ENCODE data around the gene RHOH.

The RHOH gene

DNA sequence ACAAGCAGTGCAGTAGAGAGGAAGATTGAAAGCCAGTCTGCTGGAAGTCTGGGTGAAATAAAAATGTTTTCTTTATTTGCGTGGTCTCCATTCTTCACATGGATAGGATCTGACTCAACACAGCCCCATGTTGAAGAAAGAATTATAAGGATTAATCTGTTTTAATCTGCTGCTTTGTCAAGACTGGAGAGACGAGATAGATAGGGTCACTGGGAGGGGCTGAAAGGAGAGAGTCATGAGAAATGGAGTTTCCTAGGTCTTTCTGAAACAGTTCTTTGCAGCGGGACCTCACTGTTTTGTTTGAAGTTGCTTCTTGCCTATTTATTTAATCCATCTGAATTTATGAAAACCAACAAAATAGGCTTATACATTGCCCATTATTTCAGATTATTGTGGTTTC lies 32.4 kb upstream of the RHOH start:
- TF ChIP-seq, protein P1, sequence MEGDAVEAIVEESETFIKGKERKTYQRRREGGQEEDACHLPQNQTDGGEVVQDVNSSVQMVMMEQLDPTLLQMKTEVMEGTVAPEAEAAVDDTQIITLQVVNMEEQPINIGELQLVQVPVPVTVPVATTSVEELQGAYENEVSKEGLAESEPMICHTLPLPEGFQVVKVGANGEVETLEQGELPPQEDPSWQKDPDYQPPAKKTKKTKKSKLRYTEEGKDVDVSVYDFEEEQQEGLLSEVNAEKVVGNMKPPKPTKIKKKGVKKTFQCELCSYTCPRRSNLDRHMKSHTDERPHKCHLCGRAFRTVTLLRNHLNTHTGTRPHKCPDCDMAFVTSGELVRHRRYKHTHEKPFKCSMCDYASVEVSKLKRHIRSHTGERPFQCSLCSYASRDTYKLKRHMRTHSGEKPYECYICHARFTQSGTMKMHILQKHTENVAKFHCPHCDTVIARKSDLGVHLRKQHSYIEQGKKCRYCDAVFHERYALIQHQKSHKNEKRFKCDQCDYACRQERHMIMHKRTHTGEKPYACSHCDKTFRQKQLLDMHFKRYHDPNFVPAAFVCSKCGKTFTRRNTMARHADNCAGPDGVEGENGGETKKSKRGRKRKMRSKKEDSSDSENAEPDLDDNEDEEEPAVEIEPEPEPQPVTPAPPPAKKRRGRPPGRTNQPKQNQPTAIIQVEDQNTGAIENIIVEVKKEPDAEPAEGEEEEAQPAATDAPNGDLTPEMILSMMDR (IDR thresholded peaks at IDR 0.05; ENCODE audit: control insufficient read depth, insufficient read depth, low read depth, low read length, missing control alignments), result no peak
- H3K4me3 ChIP-seq (ENCODE audit: control insufficient read depth, low read depth, low read length), result no peak overlapping the region
- no peak for DNase-seq (ENCODE audit: low read depth)

DNA sequence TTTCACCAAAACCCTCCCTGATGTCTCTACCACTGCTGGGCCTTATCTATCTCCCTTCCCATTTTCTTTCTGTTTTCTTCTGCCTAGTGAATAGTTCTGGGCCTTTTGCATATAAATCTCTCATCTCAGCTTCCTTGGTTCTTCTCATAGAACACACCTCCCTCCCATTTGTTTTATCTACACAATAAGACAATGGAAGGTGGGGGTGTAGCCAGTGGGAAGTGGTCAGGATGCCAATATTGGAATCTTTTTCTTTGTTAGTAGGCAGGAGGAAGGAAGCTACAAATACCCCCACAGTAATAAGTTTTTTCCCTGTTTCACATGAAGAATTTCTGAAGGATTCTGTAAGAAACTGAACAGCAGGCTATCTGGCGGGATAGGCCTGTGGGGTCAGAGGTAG lies 30.9 kb upstream of the RHOH start:
- TF ChIP-seq, protein P1 (IDR thresholded peaks at IDR 0.05; ENCODE audit: control insufficient read depth, insufficient read depth, low read depth, low read length, missing control alignments), result no peak
- H3K4me3 ChIP-seq (ENCODE audit: control insufficient read depth, low read depth, low read length), result no peak overlapping the region
- no peak for DNase-seq (ENCODE audit: low read depth)

DNA sequence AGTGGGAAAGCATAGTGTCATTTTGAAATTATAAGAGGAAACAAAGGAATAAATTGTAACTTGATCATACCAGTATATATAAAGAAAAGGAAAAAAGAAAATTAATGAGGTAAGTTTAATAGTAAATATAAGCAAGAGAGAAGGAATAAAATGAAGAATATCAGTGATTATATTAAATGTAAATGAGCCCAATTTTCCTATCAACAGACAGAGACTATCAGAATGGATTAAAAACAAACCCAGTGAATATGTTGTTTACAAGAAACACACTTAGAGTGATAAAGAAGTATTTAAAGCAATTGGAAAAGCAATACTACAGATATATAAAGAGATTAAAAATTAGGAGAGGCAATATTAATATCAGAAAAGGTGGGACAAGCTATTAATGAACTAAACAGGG lies 28.8 kb upstream of the RHOH start:
- TF ChIP-seq, protein P1 (IDR thresholded peaks at IDR 0.05; ENCODE audit: control insufficient read depth, insufficient read depth, low read depth, low read length, missing control alignments), result no peak

DNA sequence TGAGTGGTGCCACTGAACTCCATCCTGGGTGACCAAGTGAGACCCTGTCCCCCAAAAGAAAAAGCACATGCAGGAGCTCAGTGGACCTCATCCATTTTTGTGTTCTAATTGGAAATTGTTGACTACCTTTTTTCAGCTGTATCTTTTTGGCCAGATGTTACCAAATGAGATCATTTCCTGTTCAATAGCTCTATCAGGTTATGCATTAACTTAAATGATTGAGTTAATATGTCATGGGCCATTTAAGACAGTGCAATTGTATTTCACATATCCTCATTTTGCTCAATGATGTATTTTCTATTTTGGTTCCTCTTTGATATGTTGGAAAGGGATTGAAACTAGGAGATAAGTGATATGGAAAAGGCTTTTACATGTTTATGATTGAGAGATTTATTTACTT lies 26.2 kb upstream of the RHOH start:
- TF ChIP-seq, protein P1 (IDR thresholded peaks at IDR 0.05; ENCODE audit: control insufficient read depth, insufficient read depth, low read depth, low read length, missing control alignments), result no peak
- no peak for DNase-seq (ENCODE audit: low read depth)

More for the DNA sequence above, 28.8 kb upstream of the RHOH start:
- no peak overlapping the region for H3K4me3 ChIP-seq (ENCODE audit: control insufficient read depth, low read depth, low read length)
- no peak for DNase-seq (ENCODE audit: low read depth)

DNA sequence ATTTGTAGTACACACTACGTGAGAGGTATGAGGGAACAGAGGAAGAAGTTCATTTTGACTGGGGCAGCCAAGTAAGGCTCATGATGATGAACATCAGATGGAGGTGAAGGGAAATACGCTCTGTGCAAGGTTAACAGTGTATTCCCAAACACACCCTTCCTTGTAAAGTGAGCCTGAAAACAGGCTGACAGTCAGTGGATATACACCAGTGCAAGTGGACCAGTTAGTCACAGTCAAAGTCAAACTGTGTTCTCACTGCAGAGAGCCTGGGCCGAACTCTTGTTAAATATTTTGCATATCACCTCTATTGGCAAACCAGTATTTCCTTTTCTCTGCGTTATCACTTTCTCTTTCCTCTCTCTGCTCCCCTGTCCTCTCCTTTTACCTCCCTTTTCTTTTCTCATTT lies 23.4 kb upstream of the RHOH start:
- no peak overlapping the region for H3K4me3 ChIP-seq (ENCODE audit: control insufficient read depth, low read depth, low read length)
- DNase-seq (ENCODE audit: low read depth), result no peak
- TF ChIP-seq, protein P1 (IDR thresholded peaks at IDR 0.05; ENCODE audit: control insufficient read depth, insufficient read depth, low read depth, low read length, missing control alignments), result no peak

More for the DNA sequence above, 26.2 kb upstream of the RHOH start:
- no peak overlapping the region for H3K4me3 ChIP-seq (ENCODE audit: control insufficient read depth, low read depth, low read length)

DNA sequence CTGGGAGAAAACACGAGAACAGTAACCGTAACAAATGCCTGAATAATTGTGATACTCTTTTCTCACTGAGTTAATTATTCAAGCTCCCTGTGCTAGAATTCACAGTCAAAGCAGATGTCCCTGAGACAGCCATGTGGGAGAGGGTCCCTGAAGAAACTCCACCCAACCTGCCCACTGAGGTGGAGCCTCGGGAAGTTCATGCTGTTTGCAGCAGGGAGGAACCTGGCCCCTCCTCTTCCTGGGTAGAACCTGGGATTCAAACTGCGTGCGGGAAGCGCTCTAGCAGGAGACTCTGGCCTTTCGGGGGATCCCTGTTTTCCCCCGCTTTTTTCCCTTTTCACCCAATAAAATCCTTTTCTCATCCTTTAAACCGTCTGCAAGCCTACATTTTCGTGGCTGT lies 20.2 kb upstream of the RHOH start:
- DNase-seq (ENCODE audit: low read depth), result no peak
- no peak overlapping the region for H3K4me3 ChIP-seq (ENCODE audit: control insufficient read depth, low read depth, low read length)
- TF ChIP-seq, protein P1 (IDR thresholded peaks at IDR 0.05; ENCODE audit: control insufficient read depth, insufficient read depth, low read depth, low read length, missing control alignments), result no peak

DNA sequence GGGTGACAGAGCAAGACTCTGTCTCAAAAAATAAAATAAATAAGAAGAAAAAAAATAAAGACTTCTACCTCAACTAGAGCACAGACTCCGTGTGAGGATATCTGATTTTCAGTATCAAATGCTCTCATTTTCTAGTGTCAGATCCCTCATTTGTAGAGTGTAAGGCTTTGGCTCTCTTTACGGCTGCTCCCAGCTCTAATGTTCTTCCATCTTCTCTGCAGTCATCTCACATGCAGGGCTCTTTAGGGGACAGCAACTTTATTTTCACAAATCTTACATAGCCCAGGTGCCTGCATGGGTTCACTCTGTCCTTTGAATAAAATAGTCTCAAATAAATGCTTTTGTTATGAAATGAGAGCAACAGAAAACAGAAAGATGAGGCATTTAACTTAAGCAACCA lies 19.2 kb upstream of the RHOH start:
- no peak overlapping the region for H3K4me3 ChIP-seq (ENCODE audit: control insufficient read depth, low read depth, low read length)
- no peak for DNase-seq (ENCODE audit: low read depth)
- TF ChIP-seq, protein P1 (IDR thresholded peaks at IDR 0.05; ENCODE audit: control insufficient read depth, insufficient read depth, low read depth, low read length, missing control alignments), result no peak

All from AG09309 (cell line).